Astrocyte (in vitro differentiated cells and primary cell): Measurements from ENCODE around the gene TFAP2A. TPM values are rescaled to one million over a fixed set of nuclear protein-coding genes. Genes with fewer than 3 reads are reported as not detected.

Experiments
- DNase-seq: peaks from one replicate; pipeline ENCODE4 v3.0.0-alpha.2; 2010; ENCODE audit warnings: low read depth
- FAIRE-seq: peaks from 2 replicates; lab custom pipeline; 2011; peaks lifted over from hg19 to GRCh38; lab: Jason Lieb, UNC
- H2AFZ ChIP-seq: 2 replicates; pipeline ENCODE4 v1.6.0; 2012; ENCODE audit warnings: low read depth, low read length, inconsistent platforms
- H3K27ac ChIP-seq: 2 replicates; pipeline ENCODE4 v1.5.1; 2011; ENCODE audit warnings: low read depth, low read length, inconsistent platforms
- H3K27me3 ChIP-seq: 2 replicates; pipeline ENCODE4 v1.6.0; 2011; ENCODE audit warnings: low read length, inconsistent platforms; ENCODE audit not compliant: insufficient read depth
- H3K36me3 ChIP-seq: 2 replicates; pipeline ENCODE4 v1.5.1; 2011; ENCODE audit warnings: low read length, inconsistent platforms; ENCODE audit not compliant: insufficient read depth
- H3K4me1 ChIP-seq: 2 replicates; pipeline ENCODE4 v1.5.1; 2011; ENCODE audit warnings: low read length, inconsistent platforms; ENCODE audit not compliant: insufficient read depth
- H3K4me2 ChIP-seq: 2 replicates; pipeline ENCODE4 v1.6.0; 2012; ENCODE audit warnings: low read length, inconsistent platforms
- H3K4me3 ChIP-seq: 2 replicates; pipeline ENCODE4 v1.5.1; 2011; ENCODE audit warnings: low read depth, mild to moderate bottlenecking, low read length, inconsistent platforms; ENCODE audit not compliant: insufficient read depth
- H3K79me2 ChIP-seq: 2 replicates; pipeline ENCODE4 v1.6.0; 2012; ENCODE audit warnings: mild to moderate bottlenecking, low read length, inconsistent platforms; ENCODE audit not compliant: insufficient read depth
- H3K9ac ChIP-seq: 2 replicates; pipeline ENCODE4 v1.6.0; 2012; ENCODE audit warnings: mild to moderate bottlenecking, low read length, inconsistent platforms
- H3K9me3 ChIP-seq: 2 replicates; pipeline ENCODE4 v1.5.1; 2012; ENCODE audit warnings: low read depth, mild to moderate bottlenecking, low read length, inconsistent platforms; ENCODE audit not compliant: insufficient read depth
- H4K20me1 ChIP-seq: 2 replicates; pipeline ENCODE4 v1.6.0; 2012; ENCODE audit warnings: low read length, inconsistent platforms; ENCODE audit not compliant: insufficient read depth
- H3K27ac Mint-ChIP-seq: one replicate; pipeline ENCODE4 v1.8.0; 2021; ENCODE audit warnings: mild to moderate bottlenecking, mixed read lengths; ENCODE audit not compliant: unreplicated experiment
- H3K27me3 Mint-ChIP-seq: one replicate; pipeline ENCODE4 v1.8.0; 2021; ENCODE audit warnings: low read depth, mixed read lengths; ENCODE audit not compliant: unreplicated experiment
- H3K36me3 Mint-ChIP-seq: one replicate; pipeline ENCODE4 v1.8.0; 2021; ENCODE audit warnings: low read depth, mixed read lengths; ENCODE audit not compliant: unreplicated experiment
- H3K4me1 Mint-ChIP-seq: one replicate; pipeline ENCODE4 v1.8.0; 2021; ENCODE audit warnings: low read depth, mixed read lengths; ENCODE audit not compliant: unreplicated experiment
- H3K4me3 Mint-ChIP-seq: one replicate; pipeline ENCODE4 v1.8.0; 2021; ENCODE audit warnings: mild to moderate bottlenecking, moderate library complexity, mixed read lengths; ENCODE audit not compliant: unreplicated experiment
- H3K9me3 Mint-ChIP-seq: one replicate; pipeline ENCODE4 v1.8.0; 2021; ENCODE audit warnings: mild to moderate bottlenecking, mixed read lengths; ENCODE audit not compliant: unreplicated experiment
- CTCF ChIP-seq: IDR thresholded peaks from 2 replicates; pipeline ENCODE4 v1.5.1; 2011; ENCODE audit warnings: low read depth, mild to moderate bottlenecking, inconsistent platforms, low read length, moderate library complexity; ENCODE audit not compliant: insufficient read depth
- EZH2 ChIP-seq: IDR thresholded peaks from 2 replicates; pipeline ENCODE4 v1.6.1; 2012; ENCODE audit warnings: mild to moderate bottlenecking, low read length, inconsistent platforms; ENCODE audit not compliant: insufficient read depth
- total RNA-seq: library from RNA; stranded (reverse); gene quantifications from 2 replicates; pipeline ENCODE4 v1.2.1, GENCODE V29; 2021

TFAP2A gene
- total RNA-seq, 1 donor from 2014 or later, result 6.6 TPM

- FAIRE-seq (no peak), DNase-seq (no peak)
- Histone ChIP-seq H4K20me1 (no peaks in the 10 kb centered on the region), H3K4me2 (no peak overlapping the region), H3K9me3 (no peaks in the 10 kb centered on the region), H3K27me3 (peaks cover 3% of the 10 kb centered on the region), H3K79me2 (no peaks in the 10 kb centered on the region), H2AFZ (no peak overlapping the region), H3K9ac (no peak overlapping the region), H3K4me1 (no peaks in the 10 kb centered on the region), H3K27ac (no peak overlapping the region), H3K36me3 (no peaks in the 10 kb centered on the region), H3K4me3 (no peak overlapping the region)
- Mint-ChIP-seq H3K4me1 (peaks cover 4% of the 10 kb centered on the region), H3K27ac (no peak overlapping the region), H3K36me3 (no peaks in the 10 kb centered on the region), H3K4me3 (no peak overlapping the region), H3K27me3 (peaks cover 3% of the 10 kb centered on the region), H3K9me3 (peaks cover 3% of the 10 kb centered on the region)
- TF ChIP-seq CTCF (no peak), EZH2 (no peak)
Observed at GRCh38 chr6:10463040-10463439, 48.2 kb upstream of the TFAP2A start.

- Mint-ChIP-seq H3K27ac (no peak overlapping the region), H3K9me3 (peaks cover 3% of the 10 kb centered on the region), H3K36me3 (no peaks in the 10 kb centered on the region), H3K4me3 (no peak overlapping the region), H3K27me3 (peaks cover 6% of the 10 kb centered on the region), H3K4me1 (peaks cover 4% of the 10 kb centered on the region)
- Histone ChIP-seq H3K27me3 (peaks cover 3% of the 10 kb centered on the region), H3K36me3 (no peaks in the 10 kb centered on the region), H3K9ac (no peak overlapping the region), H3K9me3 (no peaks in the 10 kb centered on the region), H3K4me2 (no peak overlapping the region), H3K4me1 (no peaks in the 10 kb centered on the region), H4K20me1 (no peaks in the 10 kb centered on the region), H2AFZ (no peak overlapping the region), H3K79me2 (no peaks in the 10 kb centered on the region), H3K4me3 (no peak overlapping the region), H3K27ac (no peak overlapping the region)
- TF ChIP-seq CTCF (no peak), EZH2 (no peak)
- FAIRE-seq (no peak), DNase-seq (no peak)
Observed at GRCh38 chr6:10461850-10462249, 47.0 kb upstream of the TFAP2A start.

GRCh38 chr6:10460096-10460495 is 45.2 kb upstream of the TFAP2A start:
- H3K79me2 ChIP-seq, result no peaks in the 10 kb centered on the region
- no peak overlapping the region for H3K4me2 ChIP-seq
- peaks cover 3% of the 10 kb centered on the region for H3K27me3 ChIP-seq
- H3K9me3 ChIP-seq, result no peaks in the 10 kb centered on the region
- Mint-ChIP-seq H3K36me3 (no peaks in the 10 kb centered on the region), H3K9me3 (peaks cover 3% of the 10 kb centered on the region), H3K4me3 (no peak overlapping the region), H3K27me3 (peaks cover 6% of the 10 kb centered on the region), H3K27ac (no peak overlapping the region), H3K4me1 (no peaks in the 10 kb centered on the region)
- TF ChIP-seq CTCF (no peak), EZH2 (no peak)
- no peak overlapping the region for H3K9ac ChIP-seq
- no peak overlapping the region for H2AFZ ChIP-seq
- H3K27ac ChIP-seq, result no peak overlapping the region
- H4K20me1 ChIP-seq, result no peaks in the 10 kb centered on the region
- H3K4me1 ChIP-seq, result no peaks in the 10 kb centered on the region
- no peak overlapping the region for H3K4me3 ChIP-seq
- H3K36me3 ChIP-seq, result no peaks in the 10 kb centered on the region
- FAIRE-seq, result no peak
- no peak for DNase-seq
